GM19467 (cell line): ENCODE data around the gene CTBP1.

Source experiments
- ATAC-seq: cut with Tn5 transposase; IDR thresholded peaks from one replicate; pipeline ENCODE4 v1.9.1; 2021; ENCODE audit warnings: mild to moderate bottlenecking, moderate library complexity; ENCODE audit not compliant: unreplicated experiment

Gene CTBP1

DNA sequence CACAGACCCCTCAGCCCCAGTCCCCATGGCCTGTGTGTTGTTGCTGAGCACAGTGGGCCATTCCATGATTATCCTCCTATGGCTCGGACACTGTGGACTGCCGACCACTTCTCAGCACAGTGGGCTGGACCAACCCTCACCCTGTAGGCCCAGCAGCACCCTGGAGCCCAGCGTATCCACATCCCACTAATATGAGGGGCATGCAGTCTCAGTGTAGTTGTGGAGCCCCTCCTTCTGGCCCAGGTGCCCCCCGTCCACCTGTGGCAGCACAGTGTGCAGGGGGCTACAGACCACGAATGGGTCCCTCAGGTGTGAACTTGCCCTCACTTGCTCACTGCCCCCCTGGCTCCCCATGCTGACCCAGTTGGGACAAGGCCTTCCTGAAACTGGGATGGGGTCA is 84.5 kb downstream of the CTBP1 start:
- ATAC-seq, result no peak

DNA sequence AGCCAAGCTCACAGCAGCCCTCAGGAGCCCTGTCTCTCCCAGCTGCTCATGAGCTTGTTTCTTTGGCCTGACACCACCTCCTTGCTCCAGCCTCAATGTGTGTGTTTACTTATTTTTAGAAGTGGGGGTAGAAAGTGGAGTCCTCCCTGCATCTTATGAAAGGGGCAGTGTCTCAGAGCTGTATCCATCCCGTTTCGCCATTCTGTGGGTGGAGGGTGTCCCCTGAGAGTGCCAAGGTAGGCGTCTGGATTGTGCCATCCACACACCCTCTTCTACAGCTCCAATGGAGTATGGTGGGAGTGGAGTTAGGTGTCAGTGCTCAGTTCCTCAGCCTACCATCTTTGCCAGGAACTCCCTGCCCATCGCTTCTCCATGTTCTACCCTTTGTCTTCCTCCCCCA is 84.9 kb downstream of the CTBP1 start:
- ATAC-seq, result no peak
